Testis (tissue), 2 donors: ENCODE results near the gene CNNM2.

Experiments used
- CTCF ChIP-seq, 3 experiments: fragments of 450-650 bp in 2 of 3; fragments of 200-600 bp in 1 of 3; sonication (generic) in 1 of 3; IDR thresholded peaks; one replicate each; pipeline ENCODE4 v1.5.1; 2016 to 2019; ENCODE audit warnings: antibody characterized with exemption in 3 of 3, mild to moderate bottlenecking in 2 of 3, moderate library complexity in 1 of 3
- POLR2A ChIP-seq: fragments of 450-650 bp; IDR thresholded peaks from one replicate; pipeline ENCODE4 v1.6.1; 2017; ENCODE audit warnings: antibody characterized with exemption, mild to moderate bottlenecking, moderate library complexity

GRCh38 chr10:102919992-102920739 lies 2.1 kb downstream of the CNNM2 start:
- no peak for TF ChIP-seq CTCF (IDR thresholded peaks at IDR 0.05)
- TF ChIP-seq POLR2A: no peak
